Measurements from ENCODE around the gene RARRES1.

The RARRES1 gene

DNA sequence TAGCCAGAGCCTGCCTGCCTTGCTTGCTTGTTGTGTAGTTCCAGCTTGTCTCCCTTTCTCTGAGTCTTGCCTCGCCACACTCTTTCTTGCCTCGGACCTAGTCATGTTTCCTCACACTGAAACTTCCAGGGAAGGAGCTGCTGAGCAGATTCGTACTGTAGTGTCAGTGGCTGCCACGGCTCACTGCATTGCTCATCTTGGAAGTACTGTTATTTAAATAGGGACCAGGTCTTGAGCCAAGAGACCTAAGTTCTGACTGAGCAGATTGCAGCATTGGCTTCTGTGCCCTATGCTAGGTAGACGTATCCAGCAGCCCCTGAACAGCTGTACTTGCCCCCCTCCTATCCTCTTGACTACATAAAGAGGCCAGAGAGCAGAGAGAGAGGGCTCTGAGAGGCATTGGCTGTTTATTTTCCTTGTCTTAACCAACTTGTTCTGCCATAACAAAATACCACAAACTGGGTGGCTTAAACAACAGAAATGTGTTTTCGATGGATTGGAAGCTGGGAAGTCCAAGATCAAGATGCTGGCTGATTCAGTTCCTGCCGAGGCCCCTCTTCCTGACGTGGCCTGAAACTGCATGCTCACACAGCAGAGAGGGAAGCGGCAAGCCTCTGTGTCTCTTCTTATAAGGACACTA, 5.8 kb upstream of the RARRES1 start:
- Histone ChIP-seq H3K4me3 (ENCODE audit: low read length in 2 of 2) (no peak overlapping the region), H3K36me3 (ENCODE audit: control insufficient read depth in 2 of 2, insufficient read depth in 2 of 2, low read length in 2 of 2) (peaks cover 0 to 3% of the 10 kb centered on the region in 2 donors), H3K4me1 (ENCODE audit: control insufficient read depth in 2 of 2, insufficient read depth in 2 of 2, low read length in 2 of 2) (no peaks in the 10 kb centered on the region), H3K27me3 (ENCODE audit: control insufficient read depth in 2 of 2, insufficient read depth in 2 of 2, low read length in 2 of 2) (no peaks in the 10 kb centered on the region), H3K27ac (ENCODE audit: low read depth in 2 of 2, low read length in 2 of 2) (no peak overlapping the region), H3K9me3 (ENCODE audit: control insufficient read depth in 2 of 2, low read length in 2 of 2) (no peaks in the 10 kb centered on the region), H3K9ac (ENCODE audit: low read depth in 1 of 2, low read length in 2 of 2) (no peak overlapping the region)

DNA sequence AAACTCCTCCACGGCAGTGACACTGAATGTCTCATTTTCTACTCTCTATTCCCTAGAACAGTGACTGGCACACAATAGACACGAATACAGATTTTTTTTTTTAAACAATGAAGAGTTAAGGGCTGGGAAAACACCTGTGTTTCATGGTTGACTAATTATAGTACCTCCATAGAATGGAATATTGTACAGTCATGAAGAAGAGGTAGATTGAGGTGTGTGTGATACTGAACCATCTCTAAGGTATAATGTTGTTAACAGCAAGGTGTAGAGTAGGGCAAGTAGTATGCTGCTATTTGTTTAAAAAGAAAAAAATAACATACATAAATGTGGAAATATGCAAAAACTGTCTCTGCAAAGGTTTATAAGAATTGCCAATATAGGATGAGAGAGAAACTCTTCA, 5.2 kb upstream of the RARRES1 start:
- Histone ChIP-seq H3K36me3 (ENCODE audit: control insufficient read depth in 2 of 2, insufficient read depth in 2 of 2, low read length in 2 of 2) (no peaks in the 10 kb centered on the region), H3K27ac (ENCODE audit: low read depth in 2 of 2, low read length in 2 of 2) (no peak overlapping the region), H3K9ac (ENCODE audit: low read depth in 1 of 2, low read length in 2 of 2) (no peak overlapping the region), H3K4me3 (ENCODE audit: low read length in 2 of 2) (no peak overlapping the region), H3K9me3 (ENCODE audit: control insufficient read depth in 2 of 2, low read length in 2 of 2) (no peaks in the 10 kb centered on the region), H3K27me3 (ENCODE audit: control insufficient read depth in 2 of 2, insufficient read depth in 2 of 2, low read length in 2 of 2) (no peaks in the 10 kb centered on the region), H3K4me1 (ENCODE audit: control insufficient read depth in 2 of 2, insufficient read depth in 2 of 2, low read length in 2 of 2) (no peaks in the 10 kb centered on the region)

DNA sequence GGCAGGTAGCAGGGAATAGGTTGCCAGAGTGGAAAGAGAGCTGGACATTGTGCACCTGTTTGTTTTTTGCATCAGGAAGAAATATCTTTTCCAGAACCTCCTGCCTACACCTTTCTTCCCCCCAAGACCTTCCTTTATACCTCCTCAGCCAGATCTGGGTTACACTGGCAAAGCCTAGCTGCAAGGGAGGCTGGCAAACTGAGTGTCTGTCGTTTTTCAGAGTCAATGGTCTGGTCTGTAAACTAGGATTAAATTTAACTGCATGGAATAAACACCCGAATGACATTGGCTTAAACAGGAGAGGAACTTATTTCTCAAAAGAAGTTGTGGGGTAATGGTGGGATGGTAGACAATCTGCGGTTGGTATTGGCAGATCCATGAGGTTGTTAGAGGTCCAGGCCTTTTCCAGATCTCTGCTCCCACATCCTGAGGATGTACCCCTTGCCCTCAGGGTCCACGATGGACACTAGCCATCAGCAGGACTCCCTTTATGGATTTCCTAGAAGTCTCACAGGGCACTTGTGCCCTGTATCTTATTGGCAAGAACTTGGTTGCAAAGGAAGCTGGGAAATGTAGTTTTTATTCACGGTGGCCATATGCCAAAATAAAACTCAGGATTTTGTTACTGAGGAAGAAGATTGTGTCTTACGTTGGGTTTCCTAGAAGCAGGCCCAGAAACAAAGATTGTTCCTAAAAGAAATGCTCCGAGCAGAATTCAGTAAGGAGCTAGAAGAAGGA, 3.2 kb upstream of the RARRES1 start:
- peaks cover 6 to 9% of the 10 kb centered on the region in 2 donors for H3K4me1 ChIP-seq (ENCODE audit: control insufficient read depth in 2 of 2, insufficient read depth in 2 of 2, low read length in 2 of 2)
- no peaks in the 10 kb centered on the region for H3K9me3 ChIP-seq (ENCODE audit: control insufficient read depth in 2 of 2, low read length in 2 of 2)
- no peaks in the 10 kb centered on the region for H3K36me3 ChIP-seq (ENCODE audit: control insufficient read depth in 2 of 2, insufficient read depth in 2 of 2, low read length in 2 of 2)
- H3K27ac ChIP-seq (ENCODE audit: low read depth in 2 of 2, low read length in 2 of 2): no peak overlapping the region
- H3K4me3 ChIP-seq (ENCODE audit: low read length in 2 of 2): no peak overlapping the region
- H3K9ac ChIP-seq (ENCODE audit: low read depth in 1 of 2, low read length in 2 of 2): no peak overlapping the region
- H3K27me3 ChIP-seq (ENCODE audit: control insufficient read depth in 2 of 2, insufficient read depth in 2 of 2, low read length in 2 of 2): no peaks in the 10 kb centered on the region

DNA sequence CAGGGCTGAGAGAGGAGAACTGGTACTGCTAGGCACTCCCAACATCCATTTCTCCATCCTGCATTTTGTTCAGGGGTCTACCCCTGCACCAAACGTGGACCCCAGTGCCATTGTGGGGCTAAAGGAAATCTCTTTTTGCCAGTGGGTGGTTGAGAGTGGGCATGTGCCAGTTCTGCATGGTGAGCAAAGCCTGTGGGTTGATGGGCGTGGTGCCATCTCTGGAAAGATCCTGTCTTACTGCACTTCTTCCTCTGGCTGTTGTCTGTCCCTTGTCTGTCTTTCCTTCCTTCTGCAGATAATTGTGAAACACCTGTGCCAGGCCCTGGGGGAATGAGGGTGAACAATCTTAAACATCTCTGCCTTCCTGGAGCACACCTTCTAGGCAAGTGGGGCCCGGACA, 1.4 kb upstream of the RARRES1 start:
- Histone ChIP-seq H3K36me3 (ENCODE audit: control insufficient read depth in 2 of 2, insufficient read depth in 2 of 2, low read length in 2 of 2) (no peaks in the 10 kb centered on the region), H3K9ac (ENCODE audit: low read depth in 1 of 2, low read length in 2 of 2) (no peak overlapping the region), H3K27me3 (ENCODE audit: control insufficient read depth in 2 of 2, insufficient read depth in 2 of 2, low read length in 2 of 2) (no peaks in the 10 kb centered on the region), H3K4me3 (ENCODE audit: low read length in 2 of 2) (no peak overlapping the region), H3K27ac (ENCODE audit: low read depth in 2 of 2, low read length in 2 of 2) (no peak overlapping the region), H3K9me3 (ENCODE audit: control insufficient read depth in 2 of 2, low read length in 2 of 2) (no peaks in the 10 kb centered on the region), H3K4me1 (ENCODE audit: control insufficient read depth in 2 of 2, insufficient read depth in 2 of 2, low read length in 2 of 2) (peaks cover 6 to 9% of the 10 kb centered on the region in 2 donors)

DNA sequence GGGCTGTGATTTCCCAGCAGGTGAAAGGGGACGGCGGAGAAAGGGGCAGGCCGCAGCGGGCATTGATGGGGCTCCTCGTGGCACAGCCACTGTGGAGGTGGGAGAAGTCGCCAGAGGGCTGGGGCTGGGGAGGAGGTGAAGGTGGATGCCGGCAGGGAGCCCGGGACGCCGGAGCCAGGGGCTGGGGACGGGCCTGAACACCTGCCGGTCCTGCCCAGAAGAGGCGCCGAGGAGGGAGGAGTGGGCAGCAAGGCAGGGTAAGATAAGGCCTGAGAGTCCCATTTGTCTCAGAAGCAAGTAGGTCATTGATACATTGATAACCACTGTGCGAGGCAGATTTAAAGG, 571 bp upstream of the RARRES1 start:
- peaks cover 6 to 13% of the 10 kb centered on the region in 2 donors for H3K4me1 ChIP-seq (ENCODE audit: control insufficient read depth in 2 of 2, insufficient read depth in 2 of 2, low read length in 2 of 2)

DNA sequence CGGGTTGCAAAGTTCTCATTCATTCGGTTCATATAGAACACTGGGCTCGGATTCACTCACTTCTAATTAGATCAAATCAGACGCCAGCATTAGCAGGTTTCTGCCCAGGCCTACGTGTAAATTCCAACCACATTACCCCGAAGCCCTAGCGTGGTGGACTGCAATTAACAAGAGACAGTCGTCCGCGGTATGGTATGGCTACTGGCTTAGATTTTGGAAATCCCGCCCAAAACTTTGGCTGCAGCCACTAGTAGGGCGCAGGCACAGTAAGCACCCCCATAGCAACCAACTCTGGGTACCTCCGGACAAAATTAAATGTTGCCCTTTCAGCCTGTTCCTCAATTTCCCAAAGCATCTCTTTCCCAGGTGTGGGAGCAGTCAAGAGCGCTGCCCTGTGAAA, 771 bp downstream of the RARRES1 start:
- H3K36me3 ChIP-seq (ENCODE audit: control insufficient read depth in 2 of 2, insufficient read depth in 2 of 2, low read length in 2 of 2): no peaks in the 10 kb centered on the region
- H3K9ac ChIP-seq (ENCODE audit: low read depth in 1 of 2, low read length in 2 of 2): peak overlapping the region; percentile 73 to 74
- H3K4me1 ChIP-seq (ENCODE audit: control insufficient read depth in 2 of 2, insufficient read depth in 2 of 2, low read length in 2 of 2): peaks cover 18 to 24% of the 10 kb centered on the region in 2 donors
- H3K27me3 ChIP-seq (ENCODE audit: control insufficient read depth in 2 of 2, insufficient read depth in 2 of 2, low read length in 2 of 2): no peaks in the 10 kb centered on the region
- H3K9me3 ChIP-seq (ENCODE audit: control insufficient read depth in 2 of 2, low read length in 2 of 2): no peaks in the 10 kb centered on the region
- H3K4me3 ChIP-seq (ENCODE audit: low read length in 2 of 2): peak overlapping the region; percentile 70 to 72
- H3K27ac ChIP-seq (ENCODE audit: low read depth in 2 of 2, low read length in 2 of 2): peak overlapping the region; percentile 58 to 63

More for the DNA sequence above, 571 bp upstream of the RARRES1 start:
- no peaks in the 10 kb centered on the region for H3K36me3 ChIP-seq (ENCODE audit: control insufficient read depth in 2 of 2, insufficient read depth in 2 of 2, low read length in 2 of 2)
- peak overlapping the region in 1 of 2 donors; percentile 73 for H3K9ac ChIP-seq (ENCODE audit: low read depth in 1 of 2, low read length in 2 of 2)
- H3K27me3 ChIP-seq (ENCODE audit: control insufficient read depth in 2 of 2, insufficient read depth in 2 of 2, low read length in 2 of 2): no peaks in the 10 kb centered on the region
- peak overlapping the region; percentile 70 to 72 for H3K4me3 ChIP-seq (ENCODE audit: low read length in 2 of 2)
- H3K9me3 ChIP-seq (ENCODE audit: control insufficient read depth in 2 of 2, low read length in 2 of 2): no peaks in the 10 kb centered on the region
- peak overlapping the region; percentile 58 to 63 for H3K27ac ChIP-seq (ENCODE audit: low read depth in 2 of 2, low read length in 2 of 2)

DNA sequence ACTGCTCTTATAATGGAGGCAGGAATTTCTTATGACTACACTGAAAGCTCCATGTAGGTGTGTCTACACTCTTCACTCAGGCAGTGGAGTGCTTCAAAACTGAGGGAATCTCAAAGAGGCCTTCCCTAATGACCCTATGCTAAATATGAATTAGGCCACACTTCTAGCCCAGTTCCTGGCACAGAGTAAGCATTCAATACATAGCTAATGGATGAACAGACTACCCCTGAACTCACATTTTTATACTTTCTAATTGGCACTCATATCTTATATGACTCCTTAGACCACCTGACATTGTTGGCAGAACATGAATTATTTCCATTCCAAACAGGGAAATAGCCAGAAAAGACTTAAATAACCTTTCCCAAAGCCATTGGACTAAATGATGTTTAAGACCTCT, 3.4 kb downstream of the RARRES1 start:
- Histone ChIP-seq H3K27ac (ENCODE audit: low read depth in 2 of 2, low read length in 2 of 2) (no peak overlapping the region), H3K27me3 (ENCODE audit: control insufficient read depth in 2 of 2, insufficient read depth in 2 of 2, low read length in 2 of 2) (no peaks in the 10 kb centered on the region), H3K4me1 (ENCODE audit: control insufficient read depth in 2 of 2, insufficient read depth in 2 of 2, low read length in 2 of 2) (peaks cover 41 to 51% of the 10 kb centered on the region in 2 donors), H3K36me3 (ENCODE audit: control insufficient read depth in 2 of 2, insufficient read depth in 2 of 2, low read length in 2 of 2) (no peaks in the 10 kb centered on the region), H3K9me3 (ENCODE audit: control insufficient read depth in 2 of 2, low read length in 2 of 2) (no peaks in the 10 kb centered on the region), H3K9ac (ENCODE audit: low read depth in 1 of 2, low read length in 2 of 2) (no peak overlapping the region), H3K4me3 (ENCODE audit: low read length in 2 of 2) (no peak overlapping the region)

DNA sequence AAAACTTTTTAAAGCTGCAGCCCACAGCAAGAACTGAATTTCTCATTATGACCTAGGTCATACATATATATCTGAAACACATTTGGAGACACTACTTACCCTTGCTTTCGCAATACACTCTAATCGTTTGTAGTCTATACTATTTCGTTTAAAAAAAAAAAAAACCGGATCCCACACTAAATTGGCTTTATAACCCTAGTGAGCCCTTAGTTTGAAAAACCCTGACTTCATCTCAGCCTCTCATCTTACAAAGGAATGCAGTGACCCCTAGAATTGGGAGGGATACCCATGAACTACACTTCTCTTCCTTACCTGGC, 4.2 kb downstream of the RARRES1 start:
- peak overlapping the region; percentile 5 to 37 for H3K4me3 ChIP-seq (ENCODE audit: low read length in 2 of 2)
- H3K36me3 ChIP-seq (ENCODE audit: control insufficient read depth in 2 of 2, insufficient read depth in 2 of 2, low read length in 2 of 2): no peaks in the 10 kb centered on the region
- no peaks in the 10 kb centered on the region for H3K27me3 ChIP-seq (ENCODE audit: control insufficient read depth in 2 of 2, insufficient read depth in 2 of 2, low read length in 2 of 2)
- no peak overlapping the region for H3K27ac ChIP-seq (ENCODE audit: low read depth in 2 of 2, low read length in 2 of 2)
- peaks cover 45 to 57% of the 10 kb centered on the region in 2 donors for H3K4me1 ChIP-seq (ENCODE audit: control insufficient read depth in 2 of 2, insufficient read depth in 2 of 2, low read length in 2 of 2)
- no peaks in the 10 kb centered on the region for H3K9me3 ChIP-seq (ENCODE audit: control insufficient read depth in 2 of 2, low read length in 2 of 2)
- H3K9ac ChIP-seq (ENCODE audit: low read depth in 1 of 2, low read length in 2 of 2): no peak overlapping the region

DNA sequence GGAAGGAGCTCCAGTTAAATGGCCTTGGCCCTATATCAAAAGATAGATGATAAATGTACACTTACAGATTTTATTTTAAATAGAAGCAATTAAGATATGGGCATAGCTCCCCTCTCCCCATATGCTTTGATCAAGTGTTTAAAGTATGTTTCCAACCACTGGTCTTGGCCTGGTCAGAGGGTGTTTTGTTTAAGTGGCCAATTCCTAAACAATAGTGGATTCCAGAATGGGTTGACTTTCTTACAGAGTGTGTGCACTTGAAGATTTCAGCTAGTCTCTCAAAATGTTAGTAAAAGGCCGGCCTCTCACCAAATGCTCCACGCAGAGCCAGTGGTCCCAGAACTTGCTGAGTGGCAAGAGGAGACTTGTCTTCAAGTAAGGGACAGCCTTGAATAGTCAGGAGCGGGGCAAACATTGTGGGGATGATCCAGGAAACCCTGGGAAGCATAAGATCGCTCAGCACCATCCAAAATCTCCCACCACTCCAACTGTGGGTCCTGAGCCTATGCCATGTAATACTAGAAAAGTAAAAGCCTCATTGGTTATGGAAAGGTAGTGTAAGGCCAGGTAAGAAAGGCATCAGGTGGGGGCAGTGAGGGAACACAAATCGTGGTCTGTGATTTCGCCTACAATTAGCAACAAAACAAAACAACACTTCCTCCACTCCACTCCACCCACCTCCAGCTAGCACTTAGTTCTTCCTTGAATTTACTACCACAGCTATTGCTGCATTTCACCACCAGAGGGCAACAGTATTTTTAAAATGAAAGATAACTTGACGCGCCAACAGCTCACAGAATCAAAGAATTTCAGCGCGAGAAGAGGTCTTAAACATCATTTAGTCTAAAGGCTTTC, 4.8 kb downstream of the RARRES1 start:
- H3K4me3 ChIP-seq (ENCODE audit: low read length in 2 of 2): peak overlapping the region; percentile 5 to 37
- H3K4me1 ChIP-seq (ENCODE audit: control insufficient read depth in 2 of 2, insufficient read depth in 2 of 2, low read length in 2 of 2): peaks cover 49 to 57% of the 10 kb centered on the region in 2 donors
- peak overlapping the region in 1 of 2 donors; percentile 45 for H3K9ac ChIP-seq (ENCODE audit: low read depth in 1 of 2, low read length in 2 of 2)
- H3K27ac ChIP-seq (ENCODE audit: low read depth in 2 of 2, low read length in 2 of 2): peak overlapping the region; percentile 57 to 65
- H3K9me3 ChIP-seq (ENCODE audit: control insufficient read depth in 2 of 2, low read length in 2 of 2): no peaks in the 10 kb centered on the region
- H3K36me3 ChIP-seq (ENCODE audit: control insufficient read depth in 2 of 2, insufficient read depth in 2 of 2, low read length in 2 of 2): no peaks in the 10 kb centered on the region
- H3K27me3 ChIP-seq (ENCODE audit: control insufficient read depth in 2 of 2, insufficient read depth in 2 of 2, low read length in 2 of 2): no peaks in the 10 kb centered on the region
